Posterior vena cava (tissue), 2 donors: ENCODE results near the gene CBFA2T3. TPM values are rescaled to one million over a fixed set of nuclear protein-coding genes. Genes with fewer than 3 reads are reported as not detected.
A peak's percentile ranks its signal among the peaks of the same experiment; 100 is the strongest.
"Not testable (repeated sequence)": the region's sequence is repeated elsewhere in the genome, so short reads cannot be mapped to it uniquely, and the experiment has no call there.

ENCODE experiments used
- DNase-seq: peaks from one replicate; pipeline ENCODE4 v3.0.0-alpha.2; 2020; ENCODE audit warnings: low spot score
- intact Hi-C, 2 donors: fragments of 100-400 bp; cut with DNase I; formaldehyde crosslinking; loops; one replicate each; pipeline versions ENCODE4 v1.14.1 to v1.14.2; 2022 to 2023
- total RNA-seq, 2 donors: library from RNA; stranded (reverse); fragmentation: NEBNext Ultra II Directional; extraction: Animal tissue kit (Norgen Biotek cat#: 25700); gene quantifications; one replicate each; pipeline ENCODE4 v1.2.1, GENCODE V29; 2021
- donor health status: DM: yes; HTN: yes; CAD: no.
- donor health status: DM: yes; HTN: yes; CAD: no.

CBFA2T3 gene
- total RNA-seq, 2 donors from 2014 or later, result 4.7 to 5.1 TPM

- peak; percentile 95 for DNase-seq
- intact Hi-C loops, result no loop called here
Measured at GRCh38 chr16:88922114-88922825, 54.7 kb downstream of the CBFA2T3 start.

GRCh38 chr16:88921591-88921990 is 55.4 kb downstream of the CBFA2T3 start:
- DNase-seq, result no peak
- intact Hi-C loops, result no loop called here

GRCh38 chr16:88920618-88921590 is 56.1 kb downstream of the CBFA2T3 start:
- no peak for DNase-seq
- intact Hi-C loops, result no loop called here

DNA sequence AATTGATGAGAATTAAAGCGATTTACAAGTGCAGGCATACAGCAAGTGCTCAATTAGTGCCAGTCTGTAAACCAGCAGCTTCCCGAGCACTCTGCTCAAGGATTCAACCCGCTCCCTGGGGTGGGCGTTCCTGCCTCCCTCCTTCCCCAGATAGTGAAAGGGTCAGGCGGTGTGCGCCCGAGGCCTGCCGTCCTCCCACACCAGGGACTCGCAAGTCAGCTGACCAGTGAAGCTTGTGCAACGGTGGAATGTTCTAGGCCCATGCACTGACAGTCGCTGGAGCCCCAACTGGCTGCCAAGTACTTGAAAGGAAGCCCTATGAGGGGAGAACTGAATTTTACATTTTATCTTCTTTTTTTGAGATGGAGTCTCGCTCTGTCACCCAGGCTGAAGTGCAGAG is 57.1 kb downstream of the CBFA2T3 start:
- intact Hi-C loops, result no loop called here

GRCh38 chr16:88918896-88919295 is 58.1 kb downstream of the CBFA2T3 start:
- intact Hi-C loops, DNase-seq: not testable (repeated sequence)

More for the DNA sequence above, 57.1 kb downstream of the CBFA2T3 start:
- no peak for DNase-seq

- intact Hi-C loops, result no loop called here
- DNase-seq, result no peak
Measured at GRCh38 chr16:88917915-88918627, 58.9 kb downstream of the CBFA2T3 start.

DNA sequence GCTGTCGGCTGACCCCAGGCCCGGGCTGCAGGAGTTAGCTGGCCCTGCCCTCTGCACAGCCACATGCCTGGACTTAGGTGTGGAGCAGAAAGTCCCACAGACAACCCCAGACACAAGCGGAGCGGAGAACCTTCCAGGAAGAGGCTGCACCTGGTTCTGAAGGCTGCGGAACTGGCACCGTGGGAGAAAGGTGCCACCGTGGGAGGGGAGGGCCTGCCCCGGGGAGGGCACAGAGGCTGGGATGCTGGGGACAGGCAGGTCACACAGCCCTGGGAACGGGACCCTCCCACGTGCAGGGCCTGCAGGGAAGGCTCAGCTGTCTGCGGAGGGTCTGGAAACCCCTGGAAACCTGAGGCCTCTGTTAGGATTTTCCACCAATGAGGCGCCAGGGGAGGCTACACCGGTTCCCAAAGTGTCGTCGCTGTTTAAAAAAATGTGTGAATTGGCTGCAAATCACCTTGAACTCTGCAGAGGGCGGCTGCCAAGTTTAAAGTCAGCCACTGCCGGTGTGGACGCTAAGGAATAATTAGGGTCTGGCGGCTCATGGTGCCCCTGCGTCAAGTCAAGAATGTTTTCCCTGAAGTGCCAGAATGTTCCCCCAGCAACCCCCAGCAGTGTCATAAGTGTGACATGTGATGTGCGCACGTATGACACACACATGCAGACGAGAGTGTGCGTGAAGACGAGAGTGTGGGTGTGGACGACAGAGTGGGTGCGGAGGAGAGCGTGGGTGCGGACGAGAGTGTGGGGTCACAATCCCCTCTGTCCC is 59.7 kb downstream of the CBFA2T3 start:
- intact Hi-C loops, result no loop called here
- no peak for DNase-seq

DNA sequence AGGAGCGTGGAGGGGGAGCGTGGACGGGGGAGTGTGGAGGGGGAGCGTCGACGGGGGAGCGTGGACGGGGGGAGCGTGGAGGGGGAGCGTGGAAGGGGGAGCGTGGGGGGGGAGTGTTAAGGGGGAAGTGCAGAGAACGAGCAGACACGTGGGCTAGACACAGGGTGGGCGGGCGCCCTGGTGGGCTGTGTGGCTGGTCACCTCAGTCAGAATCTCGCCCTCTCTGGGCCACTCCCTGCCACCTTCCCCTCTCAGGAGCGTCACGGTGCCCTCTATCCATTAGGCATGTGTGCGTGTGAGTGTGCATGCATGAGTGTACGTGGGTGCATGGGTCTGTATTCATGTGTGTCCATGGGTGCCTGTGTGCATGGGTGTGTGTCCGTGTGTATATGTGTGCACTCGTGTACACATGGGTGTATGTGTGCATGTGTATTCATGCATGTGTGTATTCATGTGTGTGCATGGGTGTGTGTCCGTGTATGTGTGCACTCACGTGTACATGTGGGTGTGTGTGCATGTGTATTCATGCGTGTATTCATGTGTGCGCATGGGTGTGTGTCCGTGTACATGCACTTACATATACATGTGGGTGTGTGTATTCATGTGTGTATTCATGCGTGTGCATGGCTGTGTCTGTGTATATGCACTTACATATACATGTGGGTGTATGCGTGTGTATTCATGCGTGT is 61.2 kb downstream of the CBFA2T3 start:
- intact Hi-C loops, result no loop called here
- DNase-seq, result no peak

GRCh38 chr16:88914750-88915368 is 62.1 kb downstream of the CBFA2T3 start:
- intact Hi-C loops, result no loop called here
- no peak for DNase-seq

GRCh38 chr16:88913870-88914269 is 63.1 kb downstream of the CBFA2T3 start:
- DNase-seq, result no peak
- intact Hi-C loops, result no loop called here

DNA sequence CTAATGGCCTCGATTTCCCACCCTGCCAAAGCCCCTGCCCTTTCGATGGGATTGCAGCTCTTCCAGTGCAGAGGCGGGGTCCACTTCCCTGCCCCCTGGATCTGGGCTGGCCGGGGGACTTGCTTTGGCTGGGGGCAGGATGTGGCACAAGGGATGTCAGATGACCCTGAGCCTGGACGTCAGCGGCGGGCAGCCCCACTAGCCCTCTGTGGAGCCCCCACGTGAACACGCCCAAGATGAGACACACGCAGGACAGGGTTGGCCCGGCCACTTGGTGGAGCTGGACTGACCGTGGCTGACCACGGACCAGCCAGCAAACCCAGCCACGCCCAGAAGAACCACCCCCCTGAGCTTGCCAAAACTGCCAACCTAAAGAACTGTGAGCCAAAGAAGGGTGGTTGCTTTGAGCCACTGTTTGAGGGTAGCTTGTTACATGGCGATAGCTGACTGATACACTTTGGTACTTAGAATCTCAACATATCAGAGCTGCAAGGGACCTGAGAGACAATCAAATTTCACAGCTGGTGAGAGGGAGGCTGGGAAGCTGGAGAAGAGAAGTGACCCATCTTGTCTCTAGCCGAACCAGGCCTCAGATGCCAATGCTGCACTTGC is 63.9 kb downstream of the CBFA2T3 start:
- no peak for DNase-seq
- intact Hi-C loops, result no loop called here

DNA sequence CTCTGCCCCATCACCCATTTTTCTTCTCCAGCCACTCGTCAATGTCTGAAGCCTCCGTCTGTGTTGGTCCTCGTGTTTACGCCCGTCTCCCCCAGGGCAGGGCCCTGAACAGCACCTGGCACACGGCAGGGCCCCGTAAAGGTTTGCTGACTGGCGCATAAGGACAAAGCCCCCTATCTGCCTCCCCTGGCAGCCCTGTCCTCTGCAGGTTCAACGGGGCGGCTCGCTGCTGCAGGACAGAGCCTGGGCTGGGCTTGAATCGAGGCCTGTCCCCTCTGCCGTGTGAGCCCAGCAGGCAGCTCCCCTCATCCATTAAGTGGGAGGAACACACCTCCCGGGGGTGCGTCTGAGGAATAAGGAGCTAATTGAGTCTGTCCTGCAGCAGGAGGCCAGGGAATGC is 64.5 kb downstream of the CBFA2T3 start:
- no peak for DNase-seq
- intact Hi-C loops, result no loop called here

DNA sequence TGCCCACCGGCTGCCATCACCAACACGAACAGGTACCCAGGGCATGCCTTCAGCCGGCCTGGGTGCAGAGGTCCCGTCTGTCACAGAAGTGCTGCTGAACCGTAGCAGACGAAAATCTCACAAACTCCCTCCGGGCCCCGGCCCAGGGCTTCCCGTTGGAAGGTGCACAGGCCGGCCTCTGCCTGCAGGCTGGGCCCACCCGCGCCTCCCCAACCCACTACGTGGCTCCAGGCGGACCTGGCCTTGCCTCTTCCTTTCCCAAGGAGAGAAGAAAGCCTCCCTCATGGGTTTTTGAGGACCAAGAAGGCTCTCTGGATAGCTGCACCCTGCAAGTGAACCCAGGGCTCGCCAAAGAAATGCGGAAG is 65.1 kb downstream of the CBFA2T3 start:
- DNase-seq, result no peak
- intact Hi-C loops, result no loop called here

DNA sequence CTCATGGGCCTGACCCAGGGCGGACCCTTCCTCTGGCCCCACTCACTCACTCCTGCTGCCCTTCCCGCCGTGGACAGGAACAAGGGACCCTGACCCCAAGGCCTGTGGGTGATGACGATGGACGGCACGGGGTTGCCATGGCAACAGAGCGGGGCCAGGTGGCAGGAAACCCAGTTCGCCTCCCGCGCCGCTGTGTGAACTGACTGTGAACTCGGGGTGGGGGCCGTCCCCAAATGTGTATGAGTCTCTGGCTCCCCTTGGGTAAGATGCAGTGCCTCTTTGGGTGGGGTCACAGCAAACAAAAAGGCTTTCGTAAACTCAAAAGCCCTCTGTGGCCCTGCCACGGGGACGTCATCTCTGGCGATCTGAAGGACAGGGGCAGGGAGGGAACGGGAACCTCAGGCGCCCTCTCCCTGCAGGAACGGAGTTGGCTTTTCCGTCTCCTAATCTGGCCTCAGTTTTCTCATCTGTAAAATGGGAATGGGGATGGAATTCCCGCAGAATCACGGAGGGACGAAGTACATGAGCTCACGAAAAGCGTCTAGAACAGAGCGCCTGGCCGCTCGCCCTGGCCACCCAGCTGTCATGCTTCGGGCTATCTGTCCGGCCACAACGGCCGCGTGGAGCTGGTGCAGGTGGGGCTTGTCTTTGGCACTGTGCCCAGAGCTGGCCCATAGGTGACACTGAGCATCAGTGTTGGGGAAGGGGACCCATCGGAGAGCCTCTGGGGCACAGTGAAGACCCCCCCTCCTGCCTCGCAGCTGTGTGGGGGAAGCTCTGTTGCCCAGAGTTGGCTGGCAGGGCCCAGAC is 65.7 kb downstream of the CBFA2T3 start:
- intact Hi-C loops, result no loop called here
- DNase-seq, result no peak

DNA sequence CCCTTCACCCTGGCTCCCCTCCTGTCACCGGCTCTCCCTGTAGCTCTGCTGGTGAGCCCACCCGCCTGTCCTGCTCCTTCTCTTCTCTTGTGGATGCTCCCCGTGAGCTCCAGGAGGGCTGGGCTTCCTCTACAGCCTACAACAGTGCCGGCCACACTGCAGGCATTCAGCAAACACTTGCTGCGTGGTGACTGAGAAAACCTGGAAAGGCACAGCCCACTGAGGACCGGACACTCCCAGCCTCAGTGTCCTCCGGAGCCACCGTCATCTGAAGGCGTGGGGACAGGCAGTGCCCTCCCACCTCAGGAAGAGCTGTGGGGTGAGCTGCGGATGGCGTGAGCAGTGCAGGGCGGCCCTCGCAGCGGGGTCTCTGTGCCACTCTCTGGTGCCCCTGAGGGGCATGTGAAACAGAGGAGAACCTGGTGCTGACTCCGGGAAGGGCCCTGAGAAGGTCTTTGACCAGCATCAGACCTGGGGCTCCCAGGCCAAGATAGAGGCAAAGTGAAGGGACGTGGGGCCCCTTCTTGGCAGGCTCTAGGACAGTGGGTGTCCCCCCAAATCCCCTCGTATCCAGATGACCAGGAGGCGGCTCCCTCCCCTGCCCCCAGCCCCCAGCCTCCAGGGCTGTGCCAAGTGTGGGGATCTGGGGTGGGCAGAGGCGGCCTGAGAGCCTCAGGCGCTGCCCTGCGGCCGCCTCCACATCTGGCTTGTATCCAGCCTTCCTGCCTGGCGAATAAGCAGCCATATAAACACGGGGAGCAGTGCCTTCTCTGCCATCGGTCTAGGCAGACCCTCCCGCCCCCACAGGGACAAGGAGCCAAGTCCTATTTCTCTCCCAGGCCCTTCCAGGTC is 66.5 kb downstream of the CBFA2T3 start:
- intact Hi-C loops, result no loop called here
- DNase-seq, result no peak
